Measurements from ENCODE around the gene SH3PXD2B.

The SH3PXD2B gene

DNA sequence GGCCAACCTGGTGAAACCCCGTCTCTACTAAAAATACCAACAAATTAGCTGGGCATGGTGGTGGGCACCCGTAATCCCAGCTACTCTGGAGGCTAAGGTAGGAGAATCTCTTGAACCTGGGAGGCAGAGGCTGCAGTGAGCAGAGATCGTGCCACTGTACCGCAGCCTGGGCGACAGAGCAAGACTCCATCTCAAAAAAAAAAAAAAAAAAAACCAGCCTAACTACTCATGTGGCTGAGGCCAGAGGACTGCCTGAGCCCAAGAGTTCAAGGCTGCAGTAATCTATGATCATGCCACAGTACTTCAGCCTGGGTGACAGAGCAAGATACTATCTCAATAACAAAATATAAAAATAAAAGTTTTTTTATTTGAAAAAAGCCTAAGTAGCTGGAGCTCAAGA is 174.0 kb downstream of the SH3PXD2B start:
- DNase-seq (ENCODE audit: extremely low read depth, low read depth): no peak
- TF ChIP-seq, protein P1, sequence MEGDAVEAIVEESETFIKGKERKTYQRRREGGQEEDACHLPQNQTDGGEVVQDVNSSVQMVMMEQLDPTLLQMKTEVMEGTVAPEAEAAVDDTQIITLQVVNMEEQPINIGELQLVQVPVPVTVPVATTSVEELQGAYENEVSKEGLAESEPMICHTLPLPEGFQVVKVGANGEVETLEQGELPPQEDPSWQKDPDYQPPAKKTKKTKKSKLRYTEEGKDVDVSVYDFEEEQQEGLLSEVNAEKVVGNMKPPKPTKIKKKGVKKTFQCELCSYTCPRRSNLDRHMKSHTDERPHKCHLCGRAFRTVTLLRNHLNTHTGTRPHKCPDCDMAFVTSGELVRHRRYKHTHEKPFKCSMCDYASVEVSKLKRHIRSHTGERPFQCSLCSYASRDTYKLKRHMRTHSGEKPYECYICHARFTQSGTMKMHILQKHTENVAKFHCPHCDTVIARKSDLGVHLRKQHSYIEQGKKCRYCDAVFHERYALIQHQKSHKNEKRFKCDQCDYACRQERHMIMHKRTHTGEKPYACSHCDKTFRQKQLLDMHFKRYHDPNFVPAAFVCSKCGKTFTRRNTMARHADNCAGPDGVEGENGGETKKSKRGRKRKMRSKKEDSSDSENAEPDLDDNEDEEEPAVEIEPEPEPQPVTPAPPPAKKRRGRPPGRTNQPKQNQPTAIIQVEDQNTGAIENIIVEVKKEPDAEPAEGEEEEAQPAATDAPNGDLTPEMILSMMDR (IDR thresholded peaks at IDR 0.05; ENCODE audit: low read depth, low read length): no peak

GRCh38 chr5:172278356-172278755 is 176.0 kb downstream of the SH3PXD2B start:
- DNase-seq (ENCODE audit: extremely low read depth, low read depth): no peak
- TF ChIP-seq, protein P1 (IDR thresholded peaks at IDR 0.05; ENCODE audit: low read depth, low read length): no peak

DNA sequence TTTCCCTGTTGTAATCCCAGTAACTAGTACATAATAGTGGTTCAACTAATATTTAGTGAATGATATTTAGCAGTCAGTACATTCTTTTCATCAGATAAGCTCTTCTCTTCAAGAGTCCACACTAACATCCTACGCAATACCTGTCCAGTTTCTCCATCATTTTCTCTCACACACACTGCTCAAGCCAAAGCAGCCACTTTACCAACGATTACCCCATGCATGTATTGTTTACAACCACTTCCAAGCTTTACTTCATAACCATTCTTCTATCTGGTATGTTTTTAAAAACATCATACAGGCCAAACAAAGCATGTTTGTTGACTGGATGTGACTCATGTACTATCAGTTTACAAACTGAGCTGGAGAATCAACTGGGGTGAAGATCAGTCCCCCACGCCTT is 178.1 kb downstream of the SH3PXD2B start:
- no peak for DNase-seq (ENCODE audit: extremely low read depth, low read depth)
- TF ChIP-seq, protein P1 (IDR thresholded peaks at IDR 0.05; ENCODE audit: low read depth, low read length): no peak
